A549 (cell line): Measurements from ENCODE around the gene LRRC61. TPM values are rescaled to one million over a fixed set of nuclear protein-coding genes. Genes with fewer than 3 reads are reported as not detected.
"Not testable (repeated sequence)": the region's sequence is repeated elsewhere in the genome, so short reads cannot be mapped to it uniquely, and the experiment has no call there.

Experiments
- ATAC-seq, 2 experiments: fragments of 200-7000 bp in 1 of 2; fragments of >200 bp in 1 of 2; cut with Nextera tagmentation in 1 of 2; cut with Tn5 transposase in 1 of 2; 3 replicates each; pipeline versions ENCODE4 v1.8.0 to v1.9.1; 2018 to 2020; ENCODE audit warnings: mild to moderate bottlenecking in 1 of 2, moderate library complexity in 1 of 2
- CTCF ChIA-PET: fragments of 300-600 bp; sonication (Branson Sonifier 250); formaldehyde crosslinking; extraction: SDS; loops from one replicate; lab custom pipeline; 2021; ENCODE audit warnings: antibody characterized with exemption, inconsistent platforms; lab: Yijun Ruan, JAX
- POLR2A ChIA-PET: fragments of 350-600 bp; formaldehyde crosslinking; extraction: SDS; loops from one replicate; lab custom pipeline; 2021; ENCODE audit warnings: antibody characterized with exemption, inconsistent platforms; lab: Yijun Ruan, JAX
- DNase-seq, 2 experiments: peaks; one replicate each; pipeline versions ENCODE4 v3.0.0 to v3.0.0-alpha.2; 2011 to 2016; ENCODE audit warnings: low read depth in 1 of 2, low spot score in 1 of 2
- FAIRE-seq: peaks from 2 replicates; lab custom pipeline; 2011; peaks lifted over from hg19 to GRCh38; lab: Jason Lieb, UNC
- H3K27ac ChIP-seq, 2 experiments: fragments of >200 bp; sonication (Bioruptor Twin); formaldehyde crosslinking; 3 replicates each; pipeline ENCODE4 v1.5.1; 2016 to 2017
- H3K4me1 ChIP-seq: fragments of >200 bp; sonication (Bioruptor Twin); formaldehyde crosslinking; 3 replicates; pipeline ENCODE4 v1.6.1; 2016
- H3K4me2 ChIP-seq: fragments of >200 bp; sonication (Bioruptor Twin); formaldehyde crosslinking; 3 replicates; pipeline ENCODE4 v1.6.1; 2016
- H3K4me3 ChIP-seq: fragments of >200 bp; sonication (Bioruptor Twin); formaldehyde crosslinking; 3 replicates; pipeline ENCODE4 v1.5.1; 2016
- H3K9me3 ChIP-seq: fragments of >200 bp; sonication (Bioruptor Twin); formaldehyde crosslinking; 3 replicates; pipeline ENCODE4 v1.6.1; 2016
- BHLHE40 ChIP-seq: IDR thresholded peaks from 2 replicates; pipeline ENCODE4 v1.6.1; 2012; ENCODE audit warnings: low read depth, low read length, inconsistent platforms
- CHD2 ChIP-seq: fragments of 150-350 bp; IDR thresholded peaks from 2 replicates; pipeline ENCODE4 v1.6.1; 2014; ENCODE audit warnings: low read length; ENCODE audit not compliant: partially characterized antibody
- EHF ChIP-seq: fragments of 250-450 bp; sonication (Bioruptor Pico); IDR thresholded peaks from 2 replicates; pipeline ENCODE4 v1.5.0; 2020; ENCODE audit warnings: mild to moderate bottlenecking
- ESRRA ChIP-seq: fragments of 150-350 bp; IDR thresholded peaks from 2 replicates; pipeline ENCODE4 v1.6.1; 2014; ENCODE audit warnings: mild to moderate bottlenecking, low read length, borderline replicate concordance
- FOSL2 ChIP-seq, 2 experiments: fragments of 450-650 bp in 1 of 2; fragments of >200 bp in 1 of 2; sonication (Bioruptor Twin) in 1 of 2; formaldehyde crosslinking; IDR thresholded peaks; 2 replicates each; pipeline versions ENCODE4 v1.5.0 to v1.6.1; 2016 to 2020; ENCODE audit warnings: mild to moderate bottlenecking in 1 of 2, moderate library complexity in 1 of 2
- HEYL ChIP-seq: fragments of 250-450 bp; sonication (Bioruptor Pico); IDR thresholded peaks from 2 replicates; pipeline ENCODE4 v1.8.0; 2021; ENCODE audit warnings: mild to moderate bottlenecking, moderate library complexity
- JUNB ChIP-seq: fragments of >200 bp; sonication (Bioruptor Twin); formaldehyde crosslinking; IDR thresholded peaks from 2 replicates; pipeline ENCODE4 v1.6.1; 2016
- KDM5A ChIP-seq: fragments of 200-600 bp; sonication (generic); IDR thresholded peaks from 2 replicates; pipeline ENCODE4 v1.6.1; 2016; ENCODE audit warnings: antibody characterized with exemption, mild to moderate bottlenecking
- MYC ChIP-seq: IDR thresholded peaks from 2 replicates; pipeline ENCODE4 v1.6.1; 2012; ENCODE audit warnings: mild to moderate bottlenecking, inconsistent platforms, low read length, improper control_type of control experiment, borderline replicate concordance
- NPAS2 ChIP-seq: fragments of 250-450 bp; sonication (Bioruptor Pico); IDR thresholded peaks from 2 replicates; pipeline ENCODE4 v1.8.0; 2022; ENCODE audit warnings: mild to moderate bottlenecking, moderate library complexity, borderline replicate concordance
- NR3C1 ChIP-seq: fragments of >200 bp; sonication (Bioruptor Twin); formaldehyde crosslinking; IDR thresholded peaks from 3 replicates; pipeline ENCODE4 v1.6.1; 2017
- RAD21 ChIP-seq, 2 experiments: fragments of >200 bp in 1 of 2; sonication (Bioruptor Twin) in 1 of 2; formaldehyde crosslinking in 1 of 2; IDR thresholded peaks in 1 of 2; conservative IDR thresholded peaks in 1 of 2; 2 replicates in 1 of 2; 3 replicates in 1 of 2; pipeline ENCODE4 v1.6.1; 2012 to 2018; ENCODE audit warnings: inconsistent platforms in 1 of 2
- RARB ChIP-seq: fragments of 250-450 bp; sonication (Bioruptor Pico); IDR thresholded peaks from 2 replicates; pipeline ENCODE4 v1.8.0; 2021; ENCODE audit warnings: mild to moderate bottlenecking, moderate library complexity
- RCOR1 ChIP-seq: fragments of 150-350 bp; IDR thresholded peaks from 2 replicates; pipeline ENCODE4 v1.6.1; 2014; ENCODE audit warnings: antibody characterized with exemption, low read length, low read depth
- SREBF2 ChIP-seq: fragments of 450-650 bp; IDR thresholded peaks from 2 replicates; pipeline ENCODE4 v1.6.1; 2014; ENCODE audit warnings: mild to moderate bottlenecking, moderate library complexity
- ZC3H11A ChIP-seq: fragments of 450-650 bp; IDR thresholded peaks from 2 replicates; pipeline ENCODE4 v1.6.1; 2014; ENCODE audit warnings: antibody characterized with exemption, mild to moderate bottlenecking
- WGBS: methylation state at CpG from one replicate; pipeline ENCODE4 v1.1.6; 2017; ENCODE audit errors: missing lambda C conversion rate; 5-methylcytosine and 5-hydroxymethylcytosine counted together
- polyA plus RNA-seq, 4 experiments: library from polyadenylated mRNA; depleted of rRNA in 3 of 4; stranded (reverse); fragments of >200 nt; fragmentation: RNase III in 1 of 4; extraction: RNeasy Plus Mini Kit Qiagen cat#74134 plus additional on column Dnase treatment in 1 of 4; gene quantifications; 2 replicates in 3 of 4; 3 replicates in 1 of 4; pipeline ENCODE4 v1.2.3, GENCODE V29; 2011 to 2017
- TF ChIP-seq, protein P1 (sequence below): fragments of 200-600 bp; sonication (generic); IDR thresholded peaks from 2 replicates; pipeline ENCODE4 v1.6.1; 2016; ENCODE audit warnings: antibody characterized with exemption, mild to moderate bottlenecking, moderate library complexity
- TF ChIP-seq, protein P2 (sequence below): fragments of 250-450 bp; sonication (Bioruptor Pico); IDR thresholded peaks from 2 replicates; pipeline ENCODE4 v1.5.0; 2020; ENCODE audit warnings: low read depth, mild to moderate bottlenecking, moderate library complexity
- TF ChIP-seq, protein P3 (sequence below): IDR thresholded peaks from 2 replicates; pipeline ENCODE4 v1.6.1; 2012

The LRRC61 gene
- polyA plus RNA-seq, 2 of the 4 experiments (the other 2 are of a cell fraction) = 0.19 to 0.22 TPM

DNA sequence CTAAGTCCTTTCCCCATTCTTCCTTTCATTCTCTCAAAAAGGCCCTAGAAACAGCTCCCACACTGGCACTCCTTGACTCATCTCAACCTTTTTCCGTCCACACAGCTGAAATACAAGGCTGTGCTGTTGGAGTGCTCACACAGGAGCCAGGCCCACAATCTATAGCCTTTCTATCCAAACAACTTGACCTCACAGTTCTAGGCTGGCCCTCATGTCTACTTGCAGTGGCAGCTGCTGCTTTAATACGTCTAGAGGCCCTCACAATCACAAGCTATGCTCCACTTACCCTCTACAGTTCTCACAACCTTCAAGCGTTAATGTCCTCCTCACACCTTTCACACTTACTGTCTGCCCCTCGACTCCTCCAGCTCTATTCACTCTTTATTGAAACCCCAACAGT lies 12.0 kb upstream of the LRRC61 start:
- no peak for FAIRE-seq
- no peak for DNase-seq
- Histone ChIP-seq H3K9me3 (no peaks in the 10 kb centered on the region), H3K4me1 (no peaks in the 10 kb centered on the region), H3K4me3 (no peak overlapping the region), H3K4me2 (no peak overlapping the region)
- WGBS = 56% methylated on average over 4 of the region's 4 CpGs
- ChIA-PET CTCF (no interaction called here), POLR2A (no interaction called here)
- ATAC-seq = no peak
- no peak for TF ChIP-seq JUNB
- TF ChIP-seq ZC3H11A = no peak
- TF ChIP-seq, protein P1, sequence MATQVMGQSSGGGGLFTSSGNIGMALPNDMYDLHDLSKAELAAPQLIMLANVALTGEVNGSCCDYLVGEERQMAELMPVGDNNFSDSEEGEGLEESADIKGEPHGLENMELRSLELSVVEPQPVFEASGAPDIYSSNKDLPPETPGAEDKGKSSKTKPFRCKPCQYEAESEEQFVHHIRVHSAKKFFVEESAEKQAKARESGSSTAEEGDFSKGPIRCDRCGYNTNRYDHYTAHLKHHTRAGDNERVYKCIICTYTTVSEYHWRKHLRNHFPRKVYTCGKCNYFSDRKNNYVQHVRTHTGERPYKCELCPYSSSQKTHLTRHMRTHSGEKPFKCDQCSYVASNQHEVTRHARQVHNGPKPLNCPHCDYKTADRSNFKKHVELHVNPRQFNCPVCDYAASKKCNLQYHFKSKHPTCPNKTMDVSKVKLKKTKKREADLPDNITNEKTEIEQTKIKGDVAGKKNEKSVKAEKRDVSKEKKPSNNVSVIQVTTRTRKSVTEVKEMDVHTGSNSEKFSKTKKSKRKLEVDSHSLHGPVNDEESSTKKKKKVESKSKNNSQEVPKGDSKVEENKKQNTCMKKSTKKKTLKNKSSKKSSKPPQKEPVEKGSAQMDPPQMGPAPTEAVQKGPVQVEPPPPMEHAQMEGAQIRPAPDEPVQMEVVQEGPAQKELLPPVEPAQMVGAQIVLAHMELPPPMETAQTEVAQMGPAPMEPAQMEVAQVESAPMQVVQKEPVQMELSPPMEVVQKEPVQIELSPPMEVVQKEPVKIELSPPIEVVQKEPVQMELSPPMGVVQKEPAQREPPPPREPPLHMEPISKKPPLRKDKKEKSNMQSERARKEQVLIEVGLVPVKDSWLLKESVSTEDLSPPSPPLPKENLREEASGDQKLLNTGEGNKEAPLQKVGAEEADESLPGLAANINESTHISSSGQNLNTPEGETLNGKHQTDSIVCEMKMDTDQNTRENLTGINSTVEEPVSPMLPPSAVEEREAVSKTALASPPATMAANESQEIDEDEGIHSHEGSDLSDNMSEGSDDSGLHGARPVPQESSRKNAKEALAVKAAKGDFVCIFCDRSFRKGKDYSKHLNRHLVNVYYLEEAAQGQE = no peak
- no peak for TF ChIP-seq ESRRA
- no peak for TF ChIP-seq EHF (CRISPR knock-in tag)
- TF ChIP-seq SREBF2 = no peak
- TF ChIP-seq NPAS2 = no peak
- no peak for TF ChIP-seq FOSL2 (IDR thresholded peaks at IDR 0.05)
- no peak for TF ChIP-seq FOSL2 (CRISPR knock-in tag; IDR thresholded peaks at IDR 0.05)
- no peak for TF ChIP-seq BHLHE40
- TF ChIP-seq, protein P2, sequence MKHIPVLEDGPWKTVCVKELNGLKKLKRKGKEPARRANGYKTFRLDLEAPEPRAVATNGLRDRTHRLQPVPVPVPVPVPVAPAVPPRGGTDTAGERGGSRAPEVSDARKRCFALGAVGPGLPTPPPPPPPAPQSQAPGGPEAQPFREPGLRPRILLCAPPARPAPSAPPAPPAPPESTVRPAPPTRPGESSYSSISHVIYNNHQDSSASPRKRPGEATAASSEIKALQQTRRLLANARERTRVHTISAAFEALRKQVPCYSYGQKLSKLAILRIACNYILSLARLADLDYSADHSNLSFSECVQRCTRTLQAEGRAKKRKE (CRISPR knock-in tag) = no peak
- TF ChIP-seq RARB = no peak
- TF ChIP-seq HEYL (CRISPR knock-in tag) = no peak
- TF ChIP-seq RAD21 (conservative IDR thresholded peaks at IDR 0.05 in 1 of 2, IDR thresholded peaks at IDR 0.05 in 1 of 2) = no peak
- no peak for TF ChIP-seq CHD2
- TF ChIP-seq, all 56 proteins: peak for 0
- no peak overlapping the region for H3K27ac ChIP-seq

GRCh38 chr7:150311711-150312110 lies 11.4 kb upstream of the LRRC61 start:
- Histone ChIP-seq H3K4me1 (no peaks in the 10 kb centered on the region), H3K4me2 (no peak overlapping the region)
- ChIA-PET POLR2A (no interaction called here), CTCF (no interaction called here)
- FAIRE-seq = no peak
- DNase-seq = no peak
- TF ChIP-seq, protein P3, sequence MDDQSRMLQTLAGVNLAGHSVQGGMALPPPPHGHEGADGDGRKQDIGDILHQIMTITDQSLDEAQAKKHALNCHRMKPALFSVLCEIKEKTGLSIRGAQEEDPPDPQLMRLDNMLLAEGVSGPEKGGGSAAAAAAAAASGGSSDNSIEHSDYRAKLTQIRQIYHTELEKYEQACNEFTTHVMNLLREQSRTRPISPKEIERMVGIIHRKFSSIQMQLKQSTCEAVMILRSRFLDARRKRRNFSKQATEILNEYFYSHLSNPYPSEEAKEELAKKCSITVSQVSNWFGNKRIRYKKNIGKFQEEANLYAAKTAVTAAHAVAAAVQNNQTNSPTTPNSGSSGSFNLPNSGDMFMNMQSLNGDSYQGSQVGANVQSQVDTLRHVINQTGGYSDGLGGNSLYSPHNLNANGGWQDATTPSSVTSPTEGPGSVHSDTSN = no peak
- TF ChIP-seq KDM5A (no peak), MYC (no peak), JUNB (no peak), NR3C1 (no peak), RCOR1 (no peak)
- TF ChIP-seq, all 56 proteins: peak for 0
- Histone ChIP-seq H3K27ac (no peak overlapping the region), H3K4me3 (no peak overlapping the region), H3K9me3 (no peaks in the 10 kb centered on the region)
- ATAC-seq = no peak
- WGBS = 59% methylated on average over 5 of the region's 5 CpGs

GRCh38 chr7:150312649-150313366 lies 10.3 kb upstream of the LRRC61 start:
- H3K9me3 ChIP-seq, CTCF ChIA-PET, H3K4me3 ChIP-seq, H3K4me2 ChIP-seq, ATAC-seq, H3K4me1 ChIP-seq, H3K27ac ChIP-seq, DNase-seq, FAIRE-seq: not testable (repeated sequence)
- POLR2A ChIA-PET = interaction anchor here (1.0 kb wide), 1 partner anchor 56 kb away, joined by 3 read pairs; the partner anchor contains the start of gene REPIN1
- WGBS = 53% methylated on average over 7 of the region's 7 CpGs
